Inflammatory macrophage treated with lipopolysaccharide for 4 hours (primary cell): ENCODE data around the gene CELF1.
"Not testable (repeated sequence)": the region's sequence is repeated elsewhere in the genome, so short reads cannot be mapped to it uniquely, and the experiment has no call there.

Source experiments
- DNase-seq: peaks from one replicate; pipeline ENCODE4 v3.0.0-alpha.2; 2020

The CELF1 gene

DNA sequence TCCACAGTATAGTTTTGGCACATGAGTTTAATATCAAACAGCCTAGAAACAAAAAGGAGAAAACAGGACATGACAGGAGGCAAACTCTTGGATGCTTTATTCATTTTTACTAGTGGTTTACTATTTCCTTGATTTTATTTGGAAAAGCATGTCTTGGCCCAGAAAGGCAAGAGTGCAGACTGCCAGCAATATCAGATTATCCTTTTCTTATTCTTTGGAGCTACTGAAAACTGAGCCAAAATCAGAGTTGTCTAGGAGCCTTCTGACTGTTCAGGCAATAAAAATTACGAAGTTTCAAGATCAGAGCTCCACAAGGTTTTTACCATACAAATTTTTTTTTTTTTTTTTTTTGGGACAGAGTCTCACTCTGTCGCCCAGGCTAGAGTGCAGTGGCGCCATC lies 16.0 kb downstream of the CELF1 start:
- DNase-seq, result no peak

- no peak for DNase-seq
These were observed 18.2 kb downstream of the CELF1 start for GRCh38 chr11:47534704-47535251.

DNA sequence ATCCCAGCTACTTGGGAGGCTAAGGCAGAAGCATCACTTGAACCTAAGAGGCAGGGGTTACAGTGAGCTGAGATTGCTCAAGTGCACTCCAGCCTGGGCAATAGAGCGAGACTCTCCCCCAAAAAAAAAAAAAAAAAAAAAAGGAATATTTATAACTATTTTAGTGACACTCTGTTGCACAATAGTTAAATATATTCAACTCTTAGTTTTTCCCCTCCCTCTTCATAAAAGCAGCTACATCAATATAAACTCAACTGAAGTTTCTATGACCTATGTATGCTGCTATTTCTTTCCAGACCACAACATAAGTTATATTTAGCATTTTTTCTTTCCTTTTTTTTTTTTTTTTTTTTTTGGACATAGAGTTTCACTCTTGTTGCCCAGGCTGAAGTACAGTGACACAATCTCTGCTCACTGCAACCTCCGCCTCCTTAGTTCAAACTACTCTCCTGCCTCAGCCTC lies 19.2 kb downstream of the CELF1 start:
- peak; percentile 55 for DNase-seq

DNA sequence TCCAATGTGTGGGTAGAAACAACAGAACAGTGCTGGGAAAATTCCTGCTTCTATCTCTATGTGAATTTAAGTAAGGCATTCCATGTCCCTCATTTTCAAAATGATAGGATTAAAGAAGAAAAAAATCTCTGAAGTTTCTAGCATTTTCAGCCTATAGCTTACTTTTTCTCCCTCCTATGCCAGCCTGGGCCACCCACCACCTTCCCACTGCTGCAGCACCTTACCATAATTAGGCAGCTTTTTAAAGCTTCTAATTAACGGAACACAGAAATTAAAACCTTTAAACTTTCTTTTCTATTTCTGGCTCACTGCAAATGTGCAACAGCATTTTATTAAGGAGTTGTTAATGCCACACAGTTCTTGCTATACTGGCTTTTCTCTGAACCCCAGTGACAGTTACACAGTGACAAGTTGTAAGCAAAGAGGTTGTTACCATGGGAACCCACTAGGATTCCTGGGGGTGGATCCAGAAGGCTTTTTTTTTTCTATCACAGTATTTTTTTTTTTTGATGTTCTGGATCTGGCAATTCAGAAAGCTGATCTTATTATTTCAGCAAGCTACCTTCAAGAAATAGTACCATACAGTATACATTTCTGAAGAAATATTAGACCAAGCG lies 20.2 kb downstream of the CELF1 start:
- peak; percentile 35 for DNase-seq

GRCh38 chr11:47531666-47532065 lies 21.3 kb downstream of the CELF1 start:
- DNase-seq, result no peak

- DNase-seq, result not testable (repeated sequence)
These were observed 22.2 kb downstream of the CELF1 start for GRCh38 chr11:47530721-47531120.

DNA sequence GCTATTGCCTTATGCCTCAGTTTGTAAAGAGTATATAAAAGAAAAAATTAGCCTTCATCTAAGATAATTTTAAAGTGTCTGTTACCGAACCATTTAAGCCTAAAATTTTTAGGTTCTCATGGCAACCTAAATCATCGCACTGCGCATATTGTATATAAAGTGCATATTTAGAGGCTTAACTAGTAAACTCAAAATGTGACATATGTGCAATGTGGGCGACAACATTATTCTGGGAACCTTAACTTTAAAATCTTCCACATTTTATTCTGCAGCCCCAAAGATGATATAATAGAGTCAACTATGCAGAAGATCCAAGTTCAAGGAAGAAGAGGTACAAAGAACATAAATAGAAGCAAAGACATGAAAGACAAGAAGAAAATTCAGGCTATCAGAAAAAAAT lies 23.0 kb downstream of the CELF1 start:
- DNase-seq, result no peak

GRCh38 chr11:47527186-47527585 lies 25.7 kb downstream of the CELF1 start:
- no peak for DNase-seq

DNA sequence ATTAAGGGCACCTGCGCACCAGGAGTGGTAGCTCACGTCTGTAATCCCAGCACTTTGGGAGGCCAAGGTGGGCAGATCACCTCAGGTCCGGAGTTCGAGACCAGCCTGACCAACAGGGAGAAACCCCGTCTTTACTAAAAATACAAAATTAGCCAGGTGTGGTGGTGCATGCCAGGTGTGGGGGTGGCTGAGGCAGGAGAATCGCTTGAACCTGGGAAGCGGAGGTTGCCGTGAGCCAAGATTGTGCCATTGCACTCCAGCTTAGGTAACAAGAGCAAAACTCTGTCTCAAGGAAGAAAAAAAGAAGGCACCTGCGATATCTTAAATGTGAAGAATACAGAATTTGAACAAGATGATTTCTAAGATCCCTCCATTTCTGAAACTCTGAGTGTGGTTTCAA lies 26.9 kb downstream of the CELF1 start:
- not testable (repeated sequence) for DNase-seq

- DNase-seq, result peak; percentile 56
These were observed 28.5 kb downstream of the CELF1 start for GRCh38 chr11:47524291-47524874.

GRCh38 chr11:47523490-47524225 lies 29.3 kb downstream of the CELF1 start:
- DNase-seq, result peak; percentile 85

GRCh38 chr11:47518212-47518964 lies 34.5 kb downstream of the CELF1 start:
- no peak for DNase-seq

DNA sequence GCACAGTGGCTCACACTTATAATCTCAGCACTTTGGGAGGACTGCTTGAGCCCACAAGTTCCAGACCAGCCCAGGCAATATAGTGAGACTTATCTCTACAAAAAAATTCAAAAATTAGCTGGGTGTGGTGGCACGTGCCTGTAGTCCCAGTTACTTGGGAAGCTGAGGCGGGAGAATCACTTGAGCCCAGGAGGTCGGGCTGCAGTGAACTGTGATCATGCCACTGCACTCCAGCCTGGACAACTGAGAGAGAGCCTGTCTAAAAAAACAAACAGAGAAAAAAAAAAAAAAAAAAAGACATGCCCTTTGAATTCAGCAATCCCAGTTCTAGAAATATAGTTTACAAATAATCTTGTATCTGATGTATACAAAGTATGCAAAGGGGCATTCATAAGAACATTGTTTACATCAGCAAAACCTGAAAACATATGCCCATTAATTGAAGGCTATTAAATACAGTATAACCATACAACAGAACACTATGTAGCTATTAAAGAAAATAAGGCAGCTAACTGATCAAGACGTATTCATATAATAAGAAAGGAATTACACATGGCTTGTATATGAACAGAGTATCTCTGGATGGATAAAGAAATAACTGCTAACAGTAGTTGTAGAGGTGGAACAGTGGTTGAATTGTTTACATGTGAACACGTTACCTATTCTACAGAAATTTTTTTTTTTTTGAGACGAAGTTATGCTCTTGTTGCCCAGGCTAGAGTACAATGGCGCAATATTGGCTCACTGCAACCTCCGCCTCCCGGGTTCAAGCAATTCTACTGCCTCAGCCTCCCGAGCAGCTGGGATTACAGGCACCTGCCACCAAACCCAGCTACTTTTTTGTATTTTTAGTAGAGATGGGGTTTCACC lies 35.7 kb downstream of the CELF1 start:
- no peak for DNase-seq

- peak; percentile 30 for DNase-seq
These were observed 36.8 kb downstream of the CELF1 start for GRCh38 chr11:47516155-47516554.

DNA sequence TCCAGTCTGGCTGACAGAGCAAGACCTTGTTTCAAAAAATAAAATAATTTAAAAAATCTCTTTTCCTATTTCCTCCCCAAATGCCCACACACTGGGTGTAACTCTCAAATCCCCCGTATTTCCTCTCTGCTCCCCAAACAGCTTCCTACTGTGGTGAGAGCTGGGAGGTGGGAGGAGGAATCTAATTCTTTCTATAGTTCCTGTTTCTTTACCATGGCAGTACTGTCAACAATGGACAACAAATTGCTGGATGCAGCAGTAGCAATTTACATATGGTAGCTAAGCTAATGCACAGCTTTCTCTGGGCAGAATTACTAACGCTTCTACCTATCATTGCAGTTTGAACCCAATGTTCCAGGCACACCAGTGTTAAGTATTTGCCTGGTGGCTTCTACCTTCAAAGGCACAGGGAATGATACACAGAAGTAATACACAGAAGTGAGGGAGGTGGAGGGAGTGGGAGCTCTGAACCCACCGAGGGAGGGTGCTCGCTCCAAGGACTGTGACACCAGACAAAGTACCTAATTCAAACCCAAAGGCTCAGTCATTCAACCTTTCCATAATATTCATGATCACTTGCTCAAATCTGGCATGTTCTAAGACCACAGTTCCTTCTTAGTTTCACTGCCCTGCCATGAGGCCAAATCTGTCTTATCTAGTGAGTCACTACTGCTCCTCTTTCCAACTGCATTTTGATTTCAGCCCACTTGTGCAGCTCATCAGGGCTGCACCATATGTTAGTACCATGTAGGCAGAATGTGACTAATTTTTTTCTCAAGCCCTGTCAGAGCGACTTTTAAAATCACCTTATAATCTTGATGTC lies 37.9 kb downstream of the CELF1 start:
- DNase-seq, result peak; percentile 93

- DNase-seq, result no peak
These were observed 40.2 kb downstream of the CELF1 start for GRCh38 chr11:47512701-47513100.

- peak; percentile 79 for DNase-seq
These were observed 41.0 kb downstream of the CELF1 start for GRCh38 chr11:47511917-47512316.

DNA sequence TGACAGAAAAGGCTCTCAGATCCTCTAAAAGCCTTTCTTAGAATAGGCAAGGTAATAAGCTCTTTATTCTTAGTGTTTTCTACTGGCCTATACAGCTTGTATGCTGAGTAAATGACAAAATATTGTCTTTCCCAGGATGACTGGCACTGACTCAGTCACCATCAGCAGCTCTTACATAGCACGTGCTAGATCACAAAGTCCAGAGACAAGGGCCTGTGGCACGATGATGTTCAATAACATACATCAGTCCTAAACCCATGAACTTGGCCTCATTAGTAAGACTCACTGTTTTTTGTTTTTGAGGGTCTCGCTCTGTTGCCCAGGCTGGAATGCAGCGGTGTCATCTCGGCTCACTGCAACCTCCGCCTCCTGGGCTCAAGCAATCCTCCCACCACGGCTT lies 42.7 kb downstream of the CELF1 start:
- DNase-seq, result peak; percentile 85

DNA sequence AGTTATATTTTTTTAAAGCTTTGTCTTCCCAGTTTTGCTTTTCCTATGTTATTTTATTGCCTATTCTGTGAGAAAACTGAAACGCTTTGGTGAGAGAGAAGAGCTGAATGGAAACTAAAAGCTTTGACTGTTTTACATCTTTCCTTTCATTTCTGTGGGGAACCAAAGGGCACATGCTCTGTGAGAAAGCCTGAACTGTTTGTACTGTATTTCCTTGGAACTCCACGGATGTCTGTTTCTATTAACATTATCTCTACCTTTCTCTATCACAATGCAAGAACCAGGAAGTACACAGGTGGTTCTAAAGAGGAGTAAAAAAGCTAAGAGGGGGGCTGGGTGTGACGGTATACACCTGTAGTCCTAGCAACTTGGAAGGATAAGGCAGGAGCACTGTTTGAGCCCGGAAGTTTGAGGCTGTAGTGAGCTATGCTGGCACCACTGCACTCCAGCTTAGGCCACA lies 43.8 kb downstream of the CELF1 start:
- peak; percentile 85 for DNase-seq

- DNase-seq, result peak; percentile 78
These were observed 44.5 kb downstream of the CELF1 start for GRCh38 chr11:47508240-47508957.
